HepG2 (cell line): ENCODE data around the gene SLC22A31. TPM values are rescaled to one million over a fixed set of nuclear protein-coding genes. Genes with fewer than 3 reads are reported as not detected.

ENCODE experiments used
- CREB3 ChIP-seq: sonication (generic); formaldehyde crosslinking; IDR thresholded peaks from 2 replicates; pipeline ENCODE4 v1.5.0; 2020; ENCODE audit warnings: missing genetic modification reagents
- HINFP ChIP-seq: sonication (generic); formaldehyde crosslinking; IDR thresholded peaks from 2 replicates; pipeline ENCODE4 v1.4.0; 2020; ENCODE audit warnings: low read depth, mild to moderate bottlenecking, missing genetic modification reagents
- HNRNPH1 ChIP-seq: fragments of 200-400 bp; formaldehyde crosslinking; optimal IDR thresholded peaks from 2 replicates; pipeline ENCODE3; 2017; ENCODE audit warnings: mild to moderate bottlenecking, low read depth, low read length
- IKZF1 ChIP-seq: fragments of 450-650 bp; IDR thresholded peaks from 2 replicates; pipeline ENCODE4 v1.7.1; 2016
- IKZF5 ChIP-seq: IDR thresholded peaks from 2 replicates; pipeline ENCODE4 v1.6.1; 2018; ENCODE audit warnings: missing genetic modification reagents, mild to moderate bottlenecking, missing compliant biosample characterization
- NRL ChIP-seq: sonication (generic); formaldehyde crosslinking; IDR thresholded peaks from 2 replicates; pipeline ENCODE4 v1.5.0; 2020; ENCODE audit warnings: missing genetic modification reagents, mild to moderate bottlenecking, moderate library complexity, borderline replicate concordance
- RARG ChIP-seq: sonication (generic); formaldehyde crosslinking; IDR thresholded peaks from 2 replicates; pipeline ENCODE4 v1.4.0; 2020; ENCODE audit warnings: low read depth, mild to moderate bottlenecking, missing genetic modification reagents
- RERE ChIP-seq: IDR thresholded peaks from 2 replicates; pipeline ENCODE4 v1.6.1; 2016; ENCODE audit warnings: low read depth, missing genetic modification reagents, missing compliant biosample characterization
- SOX5 ChIP-seq: IDR thresholded peaks from 2 replicates; pipeline ENCODE4 v1.6.1; 2016; ENCODE audit warnings: borderline replicate concordance
- TEAD2 ChIP-seq: sonication (generic); formaldehyde crosslinking; IDR thresholded peaks from 2 replicates; pipeline ENCODE4 v1.9.0; 2021; ENCODE audit warnings: missing genetic modification reagents
- THAP11 ChIP-seq: IDR thresholded peaks from 2 replicates; pipeline ENCODE4 v1.6.1; 2016; ENCODE audit warnings: missing biosample characterization, missing genetic modification reagents
- ZBTB21 ChIP-seq: sonication (generic); formaldehyde crosslinking; IDR thresholded peaks from 2 replicates; pipeline ENCODE4 v1.4.0; 2020; ENCODE audit warnings: missing genetic modification reagents
- ZBTB43 ChIP-seq: sonication (generic); formaldehyde crosslinking; conservative IDR thresholded peaks from 2 replicates; pipeline ENCODE4 v1.4.0; 2020; ENCODE audit warnings: missing genetic modification reagents
- ZNF234 ChIP-seq: sonication (generic); formaldehyde crosslinking; conservative IDR thresholded peaks from 2 replicates; pipeline ENCODE4 v1.5.1; 2020; ENCODE audit warnings: mild to moderate bottlenecking, missing genetic modification reagents
- ZNF33A ChIP-seq: sonication (generic); formaldehyde crosslinking; IDR thresholded peaks from 2 replicates; pipeline ENCODE4 v1.5.1; 2020; ENCODE audit warnings: missing genetic modification reagents, mild to moderate bottlenecking, moderate library complexity, borderline replicate concordance
- ZNF468 ChIP-seq: sonication (generic); formaldehyde crosslinking; IDR thresholded peaks from 2 replicates; pipeline ENCODE4 v1.8.0; 2022; ENCODE audit warnings: mild to moderate bottlenecking, moderate library complexity, missing genetic modification reagents
- ZNF557 ChIP-seq: sonication (generic); formaldehyde crosslinking; IDR thresholded peaks from 2 replicates; pipeline ENCODE4 v1.4.0; 2020; ENCODE audit warnings: missing genetic modification reagents
- polyA plus RNA-seq, 8 experiments: library from polyadenylated mRNA; depleted of rRNA in 3 of 8; stranded (reverse) in 7 of 8; unstranded in 1 of 8; fragments of >200 nt; fragmentation: Illumina TruSeq in 4 of 8; extraction: Trizol in 4 of 8; gene quantifications; 2 replicates each; pipeline versions ENCODE4 v1.2.1 to v1.2.3, GENCODE V29; 2011 to 2016; ENCODE audit warnings: low read depth in 4 of 8, missing spikeins in 1 of 8, mixed read lengths in 1 of 8; ENCODE audit not compliant: insufficient read depth in 1 of 8
- total RNA-seq, 5 experiments: library from RNA; depleted of rRNA; stranded (reverse); fragments of >200 nt; fragmentation: Illumina TruSeq; extraction: Trizol; gene quantifications; 2 replicates each; pipeline ENCODE4 v1.2.3, GENCODE V29; 2016; ENCODE audit warnings: low read depth in 1 of 5

The SLC22A31 gene
- total and polyA plus RNA-seq, 2 of the 13 experiments (the other 11 are each of a cell fraction or from before 2014, with no cell fraction given) = 67.3 to 83.3 TPM

GRCh38 chr16:89246903-89247733, 46.8 kb upstream of the SLC22A31 start (continued):
- peak; percentile 51; the same call in 1 of the 2 replicates for TF ChIP-seq IKZF5 (CRISPR knock-in tag)
- TF ChIP-seq ZBTB21 (CRISPR knock-in tag) = no peak; the same call in 1 of the 2 replicates
- peak; percentile 95 for TF ChIP-seq NRL (CRISPR knock-in tag)
- TF ChIP-seq CREB3 = 0 out of 2 replicates have a peak, but pooled peaks have one; percentile 18
- TF ChIP-seq ZNF557 (CRISPR knock-in tag) = 0 out of 2 replicates have a peak, but pooled peaks have one; percentile 5
- 0 out of 2 replicates have a peak, but pooled peaks have one; percentile 56 for TF ChIP-seq ZBTB43 (CRISPR knock-in tag)
- peak; percentile 99 for TF ChIP-seq ZNF234 (CRISPR knock-in tag)
- TF ChIP-seq ZNF468 (CRISPR knock-in tag) = 0 out of 2 replicates have a peak, but pooled peaks have one; percentile 59
- TF ChIP-seq IKZF1 = no peak
- no peak for TF ChIP-seq SOX5
- TF ChIP-seq RERE (CRISPR knock-in tag) = no peak
- no peak for TF ChIP-seq ZNF33A (CRISPR knock-in tag)
- no peak for TF ChIP-seq RARG (CRISPR knock-in tag)
- no peak; the same call in 1 of the 2 replicates for TF ChIP-seq HINFP (CRISPR knock-in tag)
- TF ChIP-seq TEAD2 = no peak
- no peak for TF ChIP-seq HNRNPH1
- TF ChIP-seq THAP11 (CRISPR knock-in tag) = peak; percentile 63; the same call in 1 of the 2 replicates
